ENCODE results near the gene COL6A3. TPM values are rescaled to one million over a fixed set of nuclear protein-coding genes. Genes with fewer than 3 reads are reported as not detected.

COL6A3 gene
- total RNA-seq, 1 experiment from 2014 or later: 0.86 TPM

GRCh38 chr2:237323656-237324055, 90.3 kb downstream of the COL6A3 start:
- POLR2A ChIA-PET (ENCODE audit: low non-redundant PET): no interaction called here
- CTCF ChIA-PET: no interaction called here
- intact Hi-C loops (cut with micrococcal nuclease; ENCODE audit: unreplicated experiment): no loop called here
- H3K4me1 ChIP-seq (ENCODE audit: insufficient read depth, low read length, poor library complexity, severe bottlenecking): no peaks in the 10 kb centered on the region
- BruUV-seq (replicated peaks): no TSS peak
- DNase-seq (ENCODE audit: low spot score): no peak
- no peak overlapping the region for H3K4me3 ChIP-seq (ENCODE audit: low read depth, low read length, poor library complexity, severe bottlenecking)
- TF ChIP-seq CTCF (conservative IDR thresholded peaks at IDR 0.05; ENCODE audit: low read depth, low read length) (no peak), EZH2 (IDR thresholded peaks at IDR 0.05; ENCODE audit: borderline replicate concordance, low read depth, low read length, poor library complexity, severe bottlenecking) (no peak)
- H3K27ac ChIP-seq (ENCODE audit: low read depth, low read length, poor library complexity, severe bottlenecking): no peak overlapping the region
- no peaks in the 10 kb centered on the region for H3K36me3 ChIP-seq (ENCODE audit: insufficient read depth, low read length, poor library complexity, severe bottlenecking)
- H3K9me3 ChIP-seq (ENCODE audit: low read depth, low read length, poor library complexity, severe bottlenecking): no peaks in the 10 kb centered on the region
- peaks cover 7% of the 10 kb centered on the region for H3K27me3 ChIP-seq (replicated peaks; ENCODE audit: insufficient read depth, low read depth, low read length, poor library complexity)

- ChIA-PET POLR2A (ENCODE audit: low non-redundant PET) (no interaction called here), CTCF (no interaction called here)
- no TSS peak for BruUV-seq (replicated peaks)
- TF ChIP-seq CTCF (conservative IDR thresholded peaks at IDR 0.05; ENCODE audit: low read depth, low read length) (0 out of 2 replicates have a peak, but pooled peaks have one; percentile 33), EZH2 (IDR thresholded peaks at IDR 0.05; ENCODE audit: borderline replicate concordance, low read depth, low read length, poor library complexity, severe bottlenecking) (no peak)
- Histone ChIP-seq H3K4me1 (ENCODE audit: insufficient read depth, low read length, poor library complexity, severe bottlenecking) (no peaks in the 10 kb centered on the region), H3K27ac (ENCODE audit: low read depth, low read length, poor library complexity, severe bottlenecking) (no peak overlapping the region), H3K4me3 (ENCODE audit: low read depth, low read length, poor library complexity, severe bottlenecking) (no peak overlapping the region), H3K36me3 (ENCODE audit: insufficient read depth, low read length, poor library complexity, severe bottlenecking) (no peaks in the 10 kb centered on the region), H3K27me3 (replicated peaks; ENCODE audit: insufficient read depth, low read depth, low read length, poor library complexity) (peaks cover 7% of the 10 kb centered on the region), H3K9me3 (ENCODE audit: low read depth, low read length, poor library complexity, severe bottlenecking) (no peaks in the 10 kb centered on the region)
- no peak for DNase-seq (ENCODE audit: low spot score)
- intact Hi-C loops (cut with micrococcal nuclease; ENCODE audit: unreplicated experiment): no loop called here
These were observed 91.4 kb downstream of the COL6A3 start for GRCh38 chr2:237322564-237322963.

GRCh38 chr2:237321746-237322145, 92.2 kb downstream of the COL6A3 start:
- no peak overlapping the region for H3K27ac ChIP-seq (ENCODE audit: low read depth, low read length, poor library complexity, severe bottlenecking)
- H3K4me1 ChIP-seq (ENCODE audit: insufficient read depth, low read length, poor library complexity, severe bottlenecking): no peaks in the 10 kb centered on the region
- no peak for DNase-seq (ENCODE audit: low spot score)
- H3K4me3 ChIP-seq (ENCODE audit: low read depth, low read length, poor library complexity, severe bottlenecking): no peak overlapping the region
- BruUV-seq (replicated peaks): no TSS peak
- ChIA-PET CTCF (no interaction called here), POLR2A (ENCODE audit: low non-redundant PET) (no interaction called here)
- no peaks in the 10 kb centered on the region for H3K36me3 ChIP-seq (ENCODE audit: insufficient read depth, low read length, poor library complexity, severe bottlenecking)
- H3K9me3 ChIP-seq (ENCODE audit: low read depth, low read length, poor library complexity, severe bottlenecking): no peaks in the 10 kb centered on the region
- intact Hi-C loops (cut with micrococcal nuclease; ENCODE audit: unreplicated experiment): no loop called here
- no peak for TF ChIP-seq EZH2 (IDR thresholded peaks at IDR 0.05; ENCODE audit: borderline replicate concordance, low read depth, low read length, poor library complexity, severe bottlenecking)
- no peak for TF ChIP-seq CTCF (conservative IDR thresholded peaks at IDR 0.05; ENCODE audit: low read depth, low read length)
- H3K27me3 ChIP-seq (replicated peaks; ENCODE audit: insufficient read depth, low read depth, low read length, poor library complexity): peaks cover 7% of the 10 kb centered on the region

Measured in A673 (cell line).